GM18507 (cell line): Measurements from ENCODE around the gene CALR.
A peak's percentile ranks its signal among the peaks of the same experiment; 100 is the strongest.
"Not testable (repeated sequence)": the region's sequence is repeated elsewhere in the genome, so short reads cannot be mapped to it uniquely, and the experiment has no call there.

Experiments used
- DNase-seq: peaks from one replicate; pipeline ENCODE4 v3.0.0; 2011; ENCODE audit warnings: low read depth; ENCODE audit not compliant: insufficient read length; ENCODE audit errors: extremely low spot score
- FAIRE-seq: peaks from 2 replicates; lab custom pipeline; 2011; peaks lifted over from hg19 to GRCh38; lab: Jason Lieb, UNC

CALR gene

DNA sequence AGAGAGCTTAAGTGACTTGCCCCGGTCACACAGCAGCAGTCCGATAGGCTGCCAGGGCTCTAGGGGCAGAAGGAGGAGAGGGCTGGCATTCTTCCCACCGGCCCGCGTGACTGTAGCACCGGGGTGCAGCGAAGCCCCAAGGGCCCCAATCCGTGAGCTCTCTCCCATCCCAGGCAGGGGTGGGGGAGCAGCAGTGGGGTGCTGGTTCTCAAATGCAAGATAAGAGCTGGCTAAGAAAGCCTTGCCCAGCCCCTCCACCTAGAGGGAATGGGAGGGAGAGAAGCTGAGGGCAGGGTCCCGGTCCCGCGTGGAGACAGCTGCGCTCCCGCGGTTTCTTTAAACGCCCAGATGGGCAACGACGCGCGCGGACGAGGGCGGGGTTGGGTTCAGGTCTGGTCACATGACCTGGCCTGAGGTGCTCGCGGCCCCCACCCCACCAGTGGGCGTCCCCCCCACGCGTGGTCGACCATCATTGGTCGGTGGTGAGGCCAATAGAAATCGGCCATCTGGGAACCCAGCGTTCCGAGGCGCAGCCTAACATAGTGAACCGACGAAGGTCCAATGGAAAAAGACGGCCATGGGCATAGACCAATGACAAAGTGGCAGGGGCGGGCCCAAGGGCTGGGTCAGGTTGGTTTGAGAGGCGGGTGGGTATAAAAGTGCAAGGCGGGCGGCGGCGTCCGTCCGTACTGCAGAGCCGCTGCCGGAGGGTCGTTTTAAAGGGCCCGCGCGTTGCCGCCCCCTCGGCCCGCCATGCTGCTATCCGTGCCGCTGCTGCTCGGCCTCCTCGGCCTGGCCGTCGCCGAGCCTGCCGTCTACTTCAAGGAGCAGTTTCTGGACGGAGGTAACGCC is at the start of gene CALR:
Gene CALR (plus strand): TSS at position 683 of the 852 bp plus-strand sequence. CDS start 71 bp downstream, at position 754.
- peak; percentile 86 for DNase-seq
- FAIRE-seq, result peak; percentile 98

- DNase-seq, FAIRE-seq: not testable (repeated sequence)
Observed at GRCh38 chr19:12890299-12890786, 48.1 kb upstream of the CALR start.

- DNase-seq (peak; percentile 85), FAIRE-seq (peak; percentile 99)
Observed at GRCh38 chr19:12890787-12891552, 47.4 kb upstream of the CALR start, which contains the start of gene GCDH. Gene GCDH, plus strand, starts transcription at chr19:12891160. Its CDS starts 145 bp downstream, at chr19:12891305.

DNA sequence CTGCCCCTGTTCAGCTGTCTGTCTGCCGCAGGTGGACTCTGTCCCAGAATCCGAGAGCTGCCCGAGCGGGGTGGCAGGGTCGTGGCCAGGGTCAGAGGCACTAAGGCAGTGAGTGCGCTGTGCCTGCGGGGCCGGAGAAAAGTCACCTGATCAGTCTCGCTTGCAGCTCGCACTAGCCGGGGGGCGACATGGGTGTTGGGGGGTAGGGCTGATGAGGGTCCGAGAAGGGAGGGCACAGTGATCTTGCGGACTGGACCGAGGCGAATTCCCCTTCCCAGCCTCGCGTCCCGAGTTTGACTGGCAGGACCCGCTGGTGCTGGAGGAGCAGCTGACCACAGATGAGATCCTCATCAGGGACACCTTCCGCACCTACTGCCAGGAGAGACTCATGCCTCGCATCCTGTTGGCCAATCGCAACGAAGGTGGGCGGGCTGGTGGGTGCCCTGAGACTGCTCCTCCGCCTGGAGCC is 46.8 kb upstream of the CALR start:
- DNase-seq, result no peak
- no peak for FAIRE-seq

DNA sequence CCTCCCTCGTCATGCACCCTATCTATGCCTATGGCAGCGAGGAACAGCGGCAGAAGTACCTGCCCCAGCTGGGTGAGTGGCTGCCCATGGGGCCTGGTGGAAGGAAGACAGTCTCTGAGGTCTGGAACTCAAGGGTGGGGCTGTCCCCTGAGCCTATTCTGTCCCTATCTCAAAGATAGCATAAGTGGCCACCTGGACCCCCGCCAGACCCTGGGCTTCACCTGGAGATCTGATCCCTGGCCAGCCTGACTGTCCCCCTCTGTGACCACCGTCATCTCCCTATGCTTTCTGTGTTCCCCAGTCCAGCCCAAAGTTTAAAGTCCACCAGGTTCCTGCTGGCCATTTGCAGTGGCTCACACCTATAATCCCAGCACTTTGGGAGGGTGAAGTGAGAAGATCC is 44.8 kb upstream of the CALR start:
- no peak for DNase-seq
- no peak for FAIRE-seq

DNA sequence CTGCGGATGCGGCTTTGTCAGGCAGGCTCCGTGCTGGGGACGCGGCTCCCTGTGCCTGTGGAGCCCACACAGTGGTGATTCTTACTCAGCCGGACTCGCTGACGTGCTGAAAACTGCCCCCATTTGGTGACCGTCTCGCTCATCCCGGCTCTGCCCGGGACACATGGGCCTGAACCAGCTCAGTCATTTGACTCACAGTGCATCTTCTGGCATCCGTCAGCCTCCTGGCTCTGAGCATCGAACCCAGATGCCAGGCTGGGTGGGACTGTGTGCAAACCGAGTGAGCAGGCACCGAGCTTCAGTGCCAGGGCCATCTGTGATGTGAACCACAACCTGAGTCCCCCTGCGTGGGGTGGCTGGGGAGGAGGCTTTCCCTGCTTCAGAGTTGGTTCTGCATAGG is 41.9 kb upstream of the CALR start:
- FAIRE-seq (no peak), DNase-seq (no peak)

DNA sequence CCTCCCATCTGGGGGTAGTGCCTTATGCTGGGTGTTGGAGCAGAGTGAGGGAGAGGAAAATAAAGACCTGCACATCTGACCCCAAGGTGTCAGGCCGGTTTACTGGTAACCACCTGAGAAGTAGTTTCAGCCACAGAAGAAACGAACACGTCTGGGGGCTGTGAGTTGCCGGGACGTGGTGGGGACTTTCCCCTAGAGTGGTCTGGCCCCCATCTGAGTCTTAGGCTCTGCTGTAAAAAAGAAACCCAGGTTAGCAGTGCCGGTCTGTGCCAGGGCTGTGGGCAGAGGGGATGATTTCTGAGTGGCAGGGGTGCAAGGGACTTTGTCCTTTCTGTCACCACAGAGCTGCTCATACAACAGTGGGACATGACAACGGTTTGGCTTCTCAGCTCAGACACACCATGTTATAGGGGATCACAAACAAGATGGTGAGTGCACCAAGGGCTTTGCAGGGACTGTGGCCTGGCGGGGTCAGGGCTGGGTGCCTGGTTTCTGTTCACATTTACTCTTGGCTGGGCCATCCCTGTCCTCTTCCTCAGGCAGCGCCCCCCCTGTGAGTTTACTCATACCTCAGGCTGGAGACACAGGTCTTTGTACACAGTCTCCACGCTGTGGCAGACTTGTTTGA is 38.4 kb upstream of the CALR start:
- DNase-seq (peak; percentile 54), FAIRE-seq (peak; percentile 94)

GRCh38 chr19:12907166-12907565 is 31.2 kb upstream of the CALR start:
- no peak for DNase-seq
- no peak for FAIRE-seq

DNA sequence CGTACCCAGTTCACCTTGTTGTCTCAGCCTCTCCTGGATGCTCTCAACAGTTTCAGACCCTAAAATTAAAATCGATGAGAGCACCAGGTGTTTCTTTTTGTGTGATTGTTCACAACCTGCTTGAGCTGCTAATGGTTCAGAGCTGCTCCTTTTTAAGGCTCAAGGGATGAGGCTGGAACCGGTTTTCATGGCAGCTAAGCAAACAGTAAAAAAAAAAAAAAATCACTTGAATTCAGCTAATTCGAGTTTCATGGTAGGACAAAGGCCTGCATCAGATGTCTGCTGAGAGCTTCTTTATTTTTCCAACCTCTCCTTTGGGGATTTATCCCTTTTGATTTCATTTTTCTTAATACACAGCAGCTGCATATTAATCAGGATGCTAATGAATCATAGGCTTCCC is 25.8 kb upstream of the CALR start:
- DNase-seq (no peak), FAIRE-seq (no peak)

GRCh38 chr19:12913011-12913561 is 25.3 kb upstream of the CALR start:
- DNase-seq (no peak), FAIRE-seq (no peak)

- no peak for DNase-seq
- FAIRE-seq, result peak; percentile 55
Observed at GRCh38 chr19:12913851-12914690, 24.3 kb upstream of the CALR start.

GRCh38 chr19:12915860-12916259 is 22.5 kb upstream of the CALR start:
- not testable (repeated sequence) for FAIRE-seq

DNA sequence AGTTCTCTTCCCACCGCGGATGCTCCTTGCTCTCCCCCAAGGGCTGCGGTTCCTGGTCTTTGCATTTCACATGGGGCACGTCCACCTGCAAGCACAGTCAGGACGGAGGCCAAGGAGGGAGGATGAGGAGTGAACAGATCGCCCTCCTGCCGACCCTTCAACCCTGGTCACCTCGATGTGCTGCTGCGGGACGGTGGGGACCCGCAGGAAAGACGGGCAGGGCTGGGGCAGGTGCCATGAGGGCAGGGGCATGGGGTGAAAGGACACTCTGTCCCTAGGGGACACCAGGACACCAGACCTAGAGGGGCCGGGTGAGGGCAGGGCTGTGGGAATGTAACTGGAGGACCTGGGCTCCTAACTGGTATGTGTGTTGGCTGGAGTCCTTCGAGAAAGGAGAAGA is 20.2 kb upstream of the CALR start:
- FAIRE-seq (no peak), DNase-seq (no peak)

More at GRCh38 chr19:12915860-12916259, 22.5 kb upstream of the CALR start:
- not testable (repeated sequence) for DNase-seq

DNA sequence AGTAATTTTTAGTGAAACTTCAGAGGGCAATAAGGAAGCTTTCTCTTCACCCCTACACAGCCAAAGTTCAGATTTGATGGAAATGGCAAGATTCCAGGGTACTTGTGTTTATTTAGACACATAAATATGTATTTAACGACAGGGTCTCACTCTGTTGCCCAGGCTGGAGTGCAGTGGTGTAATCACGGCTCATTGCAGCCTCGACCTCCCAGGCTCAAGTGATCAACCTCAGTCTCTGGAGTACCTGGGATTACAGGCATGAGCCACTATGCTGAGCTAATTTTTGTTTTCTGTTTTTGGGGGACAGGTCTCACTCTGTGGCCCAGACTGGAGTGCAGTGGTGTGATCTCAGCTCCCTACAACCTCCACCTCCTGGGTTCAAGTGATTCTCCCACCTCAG is 17.4 kb upstream of the CALR start:
- DNase-seq (no peak), FAIRE-seq (no peak)

- no peak for DNase-seq
- no peak for FAIRE-seq
Observed at GRCh38 chr19:12922959-12923358, 15.4 kb upstream of the CALR start.

GRCh38 chr19:12924621-12925310 is 13.6 kb upstream of the CALR start:
- no peak for FAIRE-seq

DNA sequence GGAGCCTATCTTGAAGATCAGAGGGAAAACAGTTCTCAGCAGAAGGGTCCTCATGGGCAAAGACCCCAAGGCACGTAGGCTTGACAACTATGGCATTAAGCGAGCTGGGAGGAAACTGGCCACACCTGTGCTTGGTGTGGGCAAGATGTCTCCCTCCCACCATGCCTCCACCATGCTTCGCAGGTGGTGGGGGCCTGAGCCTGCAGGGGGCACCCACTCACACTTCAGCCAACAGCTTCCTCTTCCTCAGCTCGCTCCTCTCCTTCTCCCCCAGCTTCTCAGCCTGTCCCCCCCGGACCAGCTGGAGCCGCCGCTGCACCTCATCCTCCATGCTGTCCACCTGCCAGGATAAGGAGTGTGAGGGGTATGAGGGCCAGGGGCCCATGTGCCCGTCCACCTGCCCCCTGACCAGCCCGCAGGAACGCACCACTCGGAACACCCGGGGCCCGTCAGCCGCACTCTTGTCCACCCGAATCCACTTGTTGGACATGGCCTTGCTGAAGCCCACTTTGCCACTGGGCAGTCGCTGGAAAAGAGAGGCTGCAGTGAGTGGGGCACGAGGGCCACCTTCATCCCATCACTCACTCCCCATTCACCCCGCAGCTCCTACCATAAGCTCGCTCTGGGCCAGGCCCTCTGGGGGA is 8.3 kb upstream of the CALR start:
- DNase-seq (no peak), FAIRE-seq (no peak)

More at GRCh38 chr19:12924621-12925310, 13.6 kb upstream of the CALR start:
- no peak for DNase-seq
